Ishikawa (cell line): Measurements from ENCODE around the gene RFC1.

ENCODE experiments used
- EGR1 ChIP-seq: IDR thresholded peaks from 2 replicates; pipeline ENCODE4 v1.6.1; 2012
- EP300 ChIP-seq: IDR thresholded peaks from 2 replicates; pipeline ENCODE4 v1.6.1; 2012; ENCODE audit warnings: borderline replicate concordance
- FOXM1 ChIP-seq: IDR thresholded peaks from 2 replicates; pipeline ENCODE4 v1.6.1; 2012; ENCODE audit warnings: low read depth, borderline replicate concordance
- RAD21 ChIP-seq: IDR thresholded peaks from 2 replicates; pipeline ENCODE4 v1.6.1; 2012; ENCODE audit warnings: low read depth
- REST ChIP-seq: IDR thresholded peaks from 2 replicates; pipeline ENCODE4 v1.6.1; 2012; ENCODE audit warnings: low read depth, mild to moderate bottlenecking
- TCF12 ChIP-seq: IDR thresholded peaks from 2 replicates; pipeline ENCODE4 v1.6.1; 2012; ENCODE audit warnings: low read depth
- TEAD4 ChIP-seq: IDR thresholded peaks from 2 replicates; pipeline ENCODE4 v1.6.1; 2012
- YY1 ChIP-seq: IDR thresholded peaks from 2 replicates; pipeline ENCODE4 v1.6.1; 2012; ENCODE audit warnings: low read depth

- TF ChIP-seq TCF12 = no peak
- no peak for TF ChIP-seq TEAD4
- TF ChIP-seq YY1 = no peak
- TF ChIP-seq FOXM1 = no peak
- no peak for TF ChIP-seq EP300
- no peak for TF ChIP-seq REST
- TF ChIP-seq RAD21 = no peak
- no peak for TF ChIP-seq EGR1
These were observed 39.6 kb downstream of the RFC1 start for GRCh38 chr4:39326468-39326977.
